AG09309 (cell line): Measurements from ENCODE around the gene NOL8.

ENCODE experiments used
- DNase-seq: peaks from one replicate; pipeline ENCODE4 v3.0.0-alpha.2; 2010; ENCODE audit warnings: low read depth
- H3K4me3 ChIP-seq: 2 replicates; pipeline ENCODE4 v1.5.1; 2011; ENCODE audit warnings: mild to moderate bottlenecking, low read depth, low read length, moderate library complexity; ENCODE audit not compliant: control insufficient read depth
- CTCF ChIP-seq: IDR thresholded peaks from 2 replicates; pipeline ENCODE4 v1.5.1; 2011; ENCODE audit warnings: mild to moderate bottlenecking, low read depth, low read length, inconsistent platforms; ENCODE audit not compliant: insufficient read depth, control insufficient read depth; ENCODE audit errors: missing control alignments

NOL8 gene

GRCh38 chr9:92293452-92294296 lies 31.5 kb downstream of the NOL8 start, which contains the start of gene IARS1:
TSS of gene IARS1 (minus strand) at chr9:92293697. CDS start at chr9:92289419, 4,278 bp downstream.
- TF ChIP-seq CTCF: peak; percentile 31
- peak within 1 kb of the TSS; percentile 76 for H3K4me3 ChIP-seq
- peak; percentile 94 for DNase-seq

GRCh38 chr9:92293075-92293354 lies 32.1 kb downstream of the NOL8 start:
- DNase-seq: no peak
- H3K4me3 ChIP-seq: peak overlapping the region; percentile 76
- TF ChIP-seq CTCF: no peak

- no peak for TF ChIP-seq CTCF
- H3K4me3 ChIP-seq: peak overlapping the region; percentile 76
- DNase-seq: no peak
Observed at GRCh38 chr9:92292338-92293074, 32.6 kb downstream of the NOL8 start.

- TF ChIP-seq CTCF: no peak
- DNase-seq: no peak
- H3K4me3 ChIP-seq: peak overlapping the region; percentile 76
Observed at GRCh38 chr9:92291577-92291976, 33.6 kb downstream of the NOL8 start.

GRCh38 chr9:92290785-92291429 lies 34.2 kb downstream of the NOL8 start:
- H3K4me3 ChIP-seq: no peak overlapping the region
- no peak for TF ChIP-seq CTCF
- no peak for DNase-seq

- no peak for DNase-seq
- no peak overlapping the region for H3K4me3 ChIP-seq
- no peak for TF ChIP-seq CTCF
Observed at GRCh38 chr9:92289708-92290390, 35.3 kb downstream of the NOL8 start.
